Activated effector memory CD4-positive, alpha-beta T cell treated with Interleukin-2 at 50 U/mL for 16 hours (primary cell): ENCODE data around the gene VAV3.
"Not testable (repeated sequence)": the region's sequence is repeated elsewhere in the genome, so short reads cannot be mapped to it uniquely, and the experiment has no call there.

Source experiments
- DNase-seq: peaks from one replicate; pipeline ENCODE4 v3.0.0-alpha.2; 2020

VAV3 gene

GRCh38 chr1:107879927-107880326, 85.1 kb downstream of the VAV3 start:
- DNase-seq = no peak

- DNase-seq = no peak
These were observed 85.6 kb downstream of the VAV3 start for GRCh38 chr1:107879346-107879745.

GRCh38 chr1:107877745-107878144, 87.2 kb downstream of the VAV3 start:
- no peak for DNase-seq

GRCh38 chr1:107877092-107877491, 87.9 kb downstream of the VAV3 start:
- no peak for DNase-seq

- DNase-seq = no peak
These were observed 89.3 kb downstream of the VAV3 start for GRCh38 chr1:107875689-107876088.

GRCh38 chr1:107874221-107874620, 90.8 kb downstream of the VAV3 start:
- no peak for DNase-seq

- no peak for DNase-seq
These were observed 93.1 kb downstream of the VAV3 start for GRCh38 chr1:107871687-107872395.

GRCh38 chr1:107871259-107871658, 93.7 kb downstream of the VAV3 start:
- no peak for DNase-seq

GRCh38 chr1:107870696-107871095, 94.3 kb downstream of the VAV3 start:
- DNase-seq = no peak

- DNase-seq = no peak
These were observed 97.1 kb downstream of the VAV3 start for GRCh38 chr1:107867897-107868296.

- no peak for DNase-seq
These were observed 97.6 kb downstream of the VAV3 start for GRCh38 chr1:107867422-107867821.

GRCh38 chr1:107866870-107867269, 98.1 kb downstream of the VAV3 start:
- DNase-seq = no peak

GRCh38 chr1:107865627-107866026, 99.4 kb downstream of the VAV3 start:
- no peak for DNase-seq

GRCh38 chr1:107863342-107863741, 101.6 kb downstream of the VAV3 start:
- DNase-seq = no peak

GRCh38 chr1:107862064-107862463, 102.9 kb downstream of the VAV3 start:
- DNase-seq = no peak

- no peak for DNase-seq
These were observed 106.7 kb downstream of the VAV3 start for GRCh38 chr1:107858323-107858722.

GRCh38 chr1:107851418-107851817, 113.6 kb downstream of the VAV3 start:
- no peak for DNase-seq

GRCh38 chr1:107844541-107845194, 120.3 kb downstream of the VAV3 start:
- not testable (repeated sequence) for DNase-seq

GRCh38 chr1:107843989-107844388, 121.0 kb downstream of the VAV3 start:
- DNase-seq = no peak

- DNase-seq = no peak
These were observed 122.7 kb downstream of the VAV3 start for GRCh38 chr1:107842241-107842640.

- DNase-seq = no peak
These were observed 124.3 kb downstream of the VAV3 start for GRCh38 chr1:107840725-107841124.

- no peak for DNase-seq
These were observed 126.9 kb downstream of the VAV3 start for GRCh38 chr1:107838056-107838455.

GRCh38 chr1:107835151-107835670, 129.8 kb downstream of the VAV3 start:
- no peak for DNase-seq

- DNase-seq = no peak
These were observed 131.9 kb downstream of the VAV3 start for GRCh38 chr1:107833061-107833460.

- DNase-seq = no peak
These were observed 133.1 kb downstream of the VAV3 start for GRCh38 chr1:107831921-107832320.
